Transverse colon (tissue), 4 donors: Measurements from ENCODE around the gene EMP3. TPM values are rescaled to one million over a fixed set of nuclear protein-coding genes. Genes with fewer than 3 reads are reported as not detected.

Experiments
- DNase-seq: peaks from one replicate; pipeline ENCODE4 v3.0.0-alpha.2; 2019
- H3K27ac ChIP-seq, 4 donors: fragments of 200-600 bp; sonication (generic); 2 replicates each; pipeline ENCODE4 v1.5.1; 2016 to 2018; ENCODE audit warnings: inconsistent platforms in 4 of 4
- H3K27me3 ChIP-seq: fragments of 200-600 bp; sonication (generic); 2 replicates; pipeline ENCODE4 v1.5.1; 2017; ENCODE audit warnings: inconsistent platforms
- H3K36me3 ChIP-seq, 4 donors: fragments of 200-600 bp; sonication (generic); 2 replicates each; pipeline ENCODE4 v1.5.1; 2017 to 2019; ENCODE audit warnings: inconsistent platforms in 4 of 4
- H3K4me1 ChIP-seq, 4 donors: fragments of 200-600 bp; sonication (generic); 2 replicates each; pipeline ENCODE4 v1.5.1; 2017 to 2020; ENCODE audit warnings: inconsistent platforms in 4 of 4
- H3K4me3 ChIP-seq, 4 donors: fragments of 200-600 bp; sonication (generic); 1 replicate in 1 of 4; 2 replicates in 3 of 4; pipeline versions ENCODE4 v1.5.1 to v1.6.1; 2017 to 2019; ENCODE audit warnings: inconsistent platforms in 4 of 4
- H3K9me3 ChIP-seq, 2 donors: fragments of 200-600 bp; sonication (generic); 2 replicates each; pipeline ENCODE4 v1.5.1; 2017 to 2019; ENCODE audit warnings: inconsistent platforms in 2 of 2
- CTCF ChIP-seq, 5 experiments: fragments of 200-600 bp in 3 of 5; fragments of 450-650 bp in 2 of 5; sonication (generic) in 3 of 5; IDR thresholded peaks; 1 replicate in 2 of 5; 2 replicates in 3 of 5; pipeline ENCODE4 v1.5.1; 2016 to 2017; ENCODE audit warnings: antibody characterized with exemption in 5 of 5, inconsistent platforms in 3 of 5, mild to moderate bottlenecking in 2 of 5, moderate library complexity in 1 of 5
- EP300 ChIP-seq: sonication (generic); formaldehyde crosslinking; IDR thresholded peaks from one replicate; pipeline ENCODE4 v1.6.1; 2017; ENCODE audit warnings: antibody characterized with exemption, low read depth
- POLR2A ChIP-seq: fragments of 450-650 bp; IDR thresholded peaks from one replicate; pipeline ENCODE4 v1.6.1; 2016; ENCODE audit warnings: antibody characterized with exemption, mild to moderate bottlenecking, moderate library complexity
- POLR2AphosphoS5 ChIP-seq, 3 donors: sonication (generic); formaldehyde crosslinking; IDR thresholded peaks; one replicate each; pipeline ENCODE4 v1.6.1; 2016; ENCODE audit warnings: antibody characterized with exemption in 3 of 3
- WGBS, 2 donors: methylation state at CpG; one replicate each; pipeline ENCODE4 v1.1.5; 2018; ENCODE audit warnings: low coverage in 1 of 2; 5-methylcytosine and 5-hydroxymethylcytosine counted together
- in situ Hi-C, 4 donors: fragments of 200-750 bp; cut with MboI; loops; one replicate each; pipeline versions ENCODE4 v1.15.0 to v1.15.1; 2017; ENCODE audit warnings: low sequenced_read_pairs in 3 of 4, low pct_ligation_motif_present in 1 of 4, low pct_unique_long_range_greater_than_20kb in 1 of 4
- intact Hi-C: fragments of 100-400 bp; cut with DNase I; formaldehyde crosslinking; loops from one replicate; pipeline ENCODE4 v1.15.1; 2023; ENCODE audit warnings: low total_unique reads
- total RNA-seq, 4 donors: library from RNA; depleted of rRNA; stranded (reverse); fragments of >200 nt; gene quantifications; one replicate each; pipeline ENCODE4 v1.1.0, GENCODE V29; 2016

The EMP3 gene
- total RNA-seq, 4 donors from 2014 or later: 5.2 to 14.3 (median 12.0) TPM

GRCh38 chr19:48363500-48363809 lies 38.1 kb downstream of the EMP3 start:
- no peaks in the 10 kb centered on the region for H3K36me3 ChIP-seq
- H3K27me3 ChIP-seq: no peaks in the 10 kb centered on the region
- peaks cover 3 to 19% (median 13%) of the 10 kb centered on the region in 4 donors for H3K4me1 ChIP-seq
- WGBS, 2 donors: 5% methylated on average over 10 of the region's 10 CpGs; no CpG with 5 or more reads in 1 of the 2 donors
- DNase-seq: no peak
- H3K4me3 ChIP-seq: peak overlapping the region; percentile 29 to 83 (median 46)
- TF ChIP-seq POLR2A (peak; percentile 46), POLR2AphosphoS5 (IDR thresholded peaks at IDR 0.05) (no peak)
- in situ Hi-C loops (no loop called here), intact Hi-C loops (loop anchor here (10.0 kb wide), 1 partner anchor 259 kb away; no protein-coding TSS in a partner anchor)
- H3K27ac ChIP-seq: peak overlapping the region; percentile 92 to 99 (median 96)
- H3K9me3 ChIP-seq: no peaks in the 10 kb centered on the region

- Histone ChIP-seq H3K9me3 (no peaks in the 10 kb centered on the region), H3K27ac (peak within 1 kb of the TSS; percentile 92 to 99 (median 96)), H3K36me3 (no peaks in the 10 kb centered on the region), H3K4me3 (peak within 1 kb of the TSS; percentile 29 to 83 (median 46)), H3K4me1 (peaks cover 3 to 23% (median 15%) of the 10 kb centered on the region in 4 donors), H3K27me3 (no peaks in the 10 kb centered on the region)
- TF ChIP-seq CTCF (IDR thresholded peaks at IDR 0.05): no peak
- peak; percentile 8 for TF ChIP-seq POLR2A
- TF ChIP-seq POLR2AphosphoS5 (IDR thresholded peaks at IDR 0.05): peak; percentile 53 to 70 (median 68)
- WGBS, 2 donors: 0 to 1% methylated on average over 7 to 51 of the region's 59 CpGs
- intact Hi-C loops: loop anchor here (10.0 kb wide), 1 partner anchor 259 kb away; no protein-coding TSS in a partner anchor
- DNase-seq: peak; percentile 98
- in situ Hi-C loops: no loop called here
Measured at GRCh38 chr19:48363810-48364597, 38.7 kb downstream of the EMP3 start, which contains the start of the genes SYNGR4 and TMEM143. TSS of gene SYNGR4 (plus strand) at chr19:48364367. CDS start at chr19:48365843, 1,476 bp downstream. TSS of gene TMEM143 (minus strand) at chr19:48363940. CDS start at chr19:48363920, 20 bp downstream.

DNA sequence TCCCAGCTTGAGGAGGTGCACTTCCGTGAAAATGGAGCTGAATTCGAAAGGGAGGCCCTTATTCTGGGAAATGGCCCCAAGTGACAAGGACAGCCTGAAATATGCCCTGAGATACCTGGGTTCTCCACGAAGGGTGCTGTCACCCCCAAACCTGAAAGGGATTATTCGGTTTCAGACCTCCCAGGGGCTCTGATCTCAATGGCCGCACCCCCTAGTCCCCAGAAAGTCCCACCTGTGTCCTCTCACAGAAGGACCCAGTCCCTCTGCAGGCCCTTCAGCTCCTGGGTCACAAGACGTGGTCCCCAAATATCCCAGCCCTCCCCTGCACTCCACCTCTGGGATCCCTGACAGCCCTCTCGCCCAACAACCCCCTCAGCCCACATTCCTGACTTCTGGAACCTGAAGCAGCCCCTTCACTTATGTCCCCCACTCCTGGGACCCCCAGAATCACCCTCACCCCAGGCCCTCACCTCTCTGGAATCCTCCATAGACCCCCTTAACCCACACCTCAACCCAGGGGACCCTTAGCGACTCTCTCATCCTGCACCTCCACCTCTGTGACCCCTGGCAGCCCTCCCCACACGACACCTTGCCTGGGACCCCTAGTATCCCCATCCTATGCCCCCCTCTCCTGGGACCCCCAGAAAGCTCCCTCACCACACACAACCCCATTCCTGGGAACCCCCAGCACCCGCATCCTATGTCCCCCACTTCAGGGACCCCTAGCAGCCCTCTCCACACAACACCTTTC lies 39.4 kb downstream of the EMP3 start:
- H3K36me3 ChIP-seq: no peaks in the 10 kb centered on the region
- H3K27ac ChIP-seq: peak overlapping the region; percentile 92 to 99 (median 96)
- H3K4me1 ChIP-seq: peaks cover 3 to 28% (median 19%) of the 10 kb centered on the region in 4 donors
- DNase-seq: peak; percentile 25
- WGBS, 2 donors: 67 to 80% methylated on average over 1 to 10 of the region's 10 CpGs
- intact Hi-C loops (loop anchor here (10.0 kb wide), 1 partner anchor 260 kb away; no protein-coding TSS in a partner anchor), in situ Hi-C loops (no loop called here)
- no peaks in the 10 kb centered on the region for H3K9me3 ChIP-seq
- TF ChIP-seq CTCF (IDR thresholded peaks at IDR 0.05): peak in 1 of 5 experiments; percentile 14
- TF ChIP-seq POLR2AphosphoS5 (IDR thresholded peaks at IDR 0.05): no peak
- TF ChIP-seq POLR2A: no peak
- peak overlapping the region in 3 of 4 donors; percentile 11 to 83 (median 41) for H3K4me3 ChIP-seq
- H3K27me3 ChIP-seq: no peaks in the 10 kb centered on the region

- no peak for DNase-seq
- peaks cover 3 to 28% (median 19%) of the 10 kb centered on the region in 4 donors for H3K4me1 ChIP-seq
- no peak overlapping the region for H3K27ac ChIP-seq
- TF ChIP-seq CTCF (IDR thresholded peaks at IDR 0.05) (no peak), POLR2AphosphoS5 (IDR thresholded peaks at IDR 0.05) (no peak), EP300 (no peak), POLR2A (no peak)
- no peaks in the 10 kb centered on the region for H3K27me3 ChIP-seq
- 95% methylated on average over 8 of the region's 11 CpGs; no CpG with 5 or more reads in 1 of the 2 donors for WGBS, 2 donors
- in situ Hi-C loops (no loop called here), intact Hi-C loops (loop anchor here (10.0 kb wide), 1 partner anchor 261 kb away; no protein-coding TSS in a partner anchor)
- no peaks in the 10 kb centered on the region for H3K9me3 ChIP-seq
- H3K36me3 ChIP-seq: no peaks in the 10 kb centered on the region
- H3K4me3 ChIP-seq: no peak overlapping the region
Measured at GRCh38 chr19:48365602-48366001, 40.2 kb downstream of the EMP3 start.
